NCI-H2029 (cell line): ENCODE measurements around the gene ZNF319.

Experiments
- DNase-seq: peaks from one replicate; lab custom pipeline; 2025; lab: John Stamatoyannopoulos, UW

Gene ZNF319

DNA sequence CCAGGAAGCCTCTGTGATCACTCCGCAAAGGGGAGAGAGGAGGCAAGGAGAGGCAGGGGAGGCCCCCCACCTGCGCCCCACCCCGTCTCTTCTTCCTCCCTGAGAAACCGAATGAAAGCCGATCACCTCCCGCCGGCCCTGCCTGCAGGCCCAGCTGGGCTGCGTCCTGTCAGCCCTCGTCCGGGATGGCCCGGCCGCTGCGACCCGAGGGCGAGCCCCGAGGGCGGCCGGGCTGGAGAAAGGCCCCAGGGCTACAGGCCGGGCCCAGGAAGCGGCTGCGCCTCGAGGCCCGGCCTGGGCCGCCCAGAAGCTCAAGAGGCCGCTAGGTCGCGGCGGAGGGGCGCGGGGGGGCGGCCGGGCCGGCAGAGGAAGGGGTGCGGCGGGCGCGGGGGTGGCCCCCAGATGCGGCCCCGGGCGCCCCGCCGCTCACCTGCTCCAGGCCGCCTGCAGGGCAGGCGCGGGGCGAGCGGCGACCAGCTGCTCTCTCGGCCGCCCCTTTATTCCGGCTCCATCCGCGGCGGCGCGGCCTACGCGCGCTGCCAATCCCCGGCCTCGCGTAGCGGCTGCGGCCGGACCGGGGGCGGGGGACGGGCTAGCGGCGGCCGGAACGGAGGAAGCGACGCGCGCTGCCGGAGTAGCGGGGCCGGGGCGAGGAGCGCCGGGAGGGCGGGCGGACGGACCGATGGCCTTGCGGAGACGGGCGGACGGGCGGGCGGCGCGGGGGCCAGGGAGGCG lies at the start of gene ZNF319:
ZNF319 (minus strand) TSS at position 702 of the 735 bp plus-strand sequence. CDS start 2,407 bp downstream, outside the sequence.
- no peak for DNase-seq

DNA sequence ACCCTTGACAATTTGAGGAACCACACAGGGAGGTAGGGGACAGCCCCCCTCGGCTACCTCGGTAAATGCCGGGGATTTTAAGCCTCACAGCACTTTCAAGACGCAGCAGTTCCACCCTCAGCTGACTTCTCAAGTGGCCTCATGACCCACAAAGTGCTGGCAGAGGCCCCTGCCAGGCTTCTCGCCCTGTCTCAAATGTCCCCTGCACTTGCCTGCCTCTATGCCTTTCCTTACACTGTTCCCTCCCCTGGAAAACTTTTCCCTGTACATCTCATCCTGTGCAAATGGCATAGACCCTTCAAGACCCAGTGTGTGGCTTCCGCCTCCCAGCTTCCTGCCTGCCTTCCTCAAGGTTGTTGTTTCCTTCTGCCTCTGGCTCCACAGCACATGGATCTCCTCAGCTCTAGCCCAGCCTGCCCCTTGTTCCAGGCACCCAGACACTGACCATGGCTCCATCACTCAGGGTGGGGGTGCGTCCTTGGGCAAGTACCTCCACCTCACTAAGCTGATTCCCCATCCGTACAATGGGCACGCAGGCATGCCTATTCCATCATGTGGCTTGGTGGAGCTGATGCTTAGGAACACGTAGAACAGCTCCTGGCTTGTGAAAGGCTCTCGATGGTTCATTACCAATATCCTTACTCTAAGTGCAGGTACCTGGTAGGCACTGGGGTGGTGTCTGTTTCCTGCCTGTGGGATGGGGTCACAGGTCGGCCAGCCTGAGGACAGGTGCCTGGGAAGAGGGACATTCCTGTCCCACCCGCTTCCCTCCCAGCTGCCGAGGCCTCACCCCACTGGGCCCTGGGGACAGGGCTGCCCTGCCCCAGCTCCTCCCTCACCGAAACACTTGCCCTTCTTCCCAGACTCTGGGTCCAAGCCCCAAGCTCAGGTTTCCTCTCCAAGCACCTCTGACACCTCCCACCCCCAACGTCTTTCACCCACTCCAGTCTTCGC lies 49.0 kb upstream of the ZNF319 start:
- DNase-seq: no peak

- no peak for DNase-seq
These were observed 48.2 kb upstream of the ZNF319 start for GRCh38 chr16:58048494-58049231.

DNA sequence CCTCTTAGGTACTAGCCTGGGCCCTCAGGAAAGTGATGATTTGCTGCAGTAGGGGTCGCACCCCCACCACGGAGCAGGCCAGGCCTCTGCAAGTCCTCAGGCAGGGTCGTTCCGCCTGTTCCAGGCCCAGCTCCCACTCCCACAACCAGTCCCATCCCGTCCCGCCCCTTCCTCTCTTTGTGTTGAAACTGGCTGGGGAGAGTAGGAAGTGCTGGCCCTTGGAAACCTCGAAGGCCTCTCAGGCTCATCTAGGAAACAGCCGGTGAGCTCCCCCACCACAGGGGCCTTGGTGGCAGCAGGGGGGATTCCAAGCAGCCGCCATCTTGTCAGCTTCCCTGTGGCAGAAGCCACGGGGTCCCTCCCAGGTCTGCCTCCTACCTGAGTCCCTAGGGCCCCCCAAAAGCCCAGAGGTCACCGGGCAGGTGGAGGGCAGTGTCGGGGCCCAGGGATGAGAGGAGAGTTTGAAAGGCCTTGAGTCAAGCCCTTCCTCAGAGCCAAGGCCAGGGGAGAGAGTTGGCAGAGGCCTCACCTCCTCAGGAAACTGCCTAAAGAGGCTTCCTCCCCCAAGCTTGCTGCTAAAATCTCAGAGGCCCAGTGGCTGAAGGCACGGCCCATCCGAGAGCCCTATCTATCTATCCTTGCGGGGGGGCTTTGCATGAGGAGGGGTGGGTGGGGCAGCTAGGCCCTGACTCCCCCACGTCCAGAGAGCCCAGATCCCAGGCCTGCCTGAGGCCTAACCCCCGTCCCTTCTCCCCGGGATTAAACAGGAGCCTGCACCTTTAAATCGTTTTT lies 47.3 kb upstream of the ZNF319 start:
- DNase-seq: no peak

DNA sequence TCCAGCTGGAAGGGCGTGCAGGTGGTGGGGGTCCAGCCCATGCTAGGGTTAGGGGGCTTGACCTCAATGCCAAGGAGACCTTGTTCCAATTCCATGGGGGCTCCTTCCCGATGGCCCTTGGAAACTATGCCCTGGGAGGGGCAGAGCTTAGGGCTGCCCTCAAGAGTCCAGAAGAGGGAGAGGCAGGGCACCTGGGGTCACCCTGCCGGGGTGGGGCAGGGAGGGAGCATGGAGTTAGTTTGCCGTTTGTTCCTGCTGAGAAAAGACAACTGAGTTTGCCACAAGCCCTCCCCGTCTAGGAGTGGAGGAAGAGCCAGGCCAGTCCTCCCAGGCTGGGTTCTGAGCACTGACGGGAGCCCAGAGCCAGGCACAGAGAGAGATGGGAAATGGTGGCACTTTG lies 46.5 kb upstream of the ZNF319 start:
- DNase-seq: no peak

DNA sequence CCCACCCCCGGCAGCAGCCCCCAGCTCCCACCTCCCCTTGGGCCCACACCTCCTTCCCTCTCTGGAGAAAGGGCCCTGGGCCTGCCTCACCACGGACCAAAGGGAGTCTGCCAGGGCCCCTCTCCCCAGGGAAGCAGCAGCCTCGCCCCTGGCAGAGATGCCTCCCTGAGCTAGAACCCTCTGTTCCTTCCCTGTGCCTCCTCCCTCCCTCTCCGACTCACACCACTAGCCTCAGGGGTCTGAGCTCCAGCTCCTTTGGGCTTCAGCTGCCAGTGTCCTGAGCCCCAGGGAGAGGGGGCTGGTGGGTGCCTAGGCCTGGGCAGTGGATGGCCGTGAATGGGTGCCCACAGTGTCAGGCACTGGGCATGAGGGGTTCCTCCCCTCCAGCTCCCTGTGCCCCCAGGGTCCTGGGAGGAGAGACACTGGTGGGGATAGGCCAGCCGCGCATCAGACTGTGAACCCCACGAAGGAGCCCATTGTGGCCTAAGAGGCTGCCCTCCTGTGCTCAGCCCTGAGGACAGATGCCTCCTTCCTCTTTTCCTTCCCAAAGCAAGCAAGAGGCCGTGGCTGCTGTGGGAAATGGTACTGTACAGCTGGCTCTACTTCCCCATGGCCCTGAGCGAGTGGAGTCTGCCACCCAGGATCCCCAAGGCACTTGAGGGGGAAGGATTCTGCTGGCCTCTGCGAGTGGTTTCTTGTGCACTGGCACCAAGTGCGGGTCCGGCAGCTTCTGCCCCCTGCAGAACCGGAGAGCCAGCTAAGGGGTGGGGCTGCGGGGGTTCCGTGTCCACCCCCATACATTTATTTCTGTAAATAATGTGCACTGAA lies 45.8 kb upstream of the ZNF319 start:
- DNase-seq: no peak

DNA sequence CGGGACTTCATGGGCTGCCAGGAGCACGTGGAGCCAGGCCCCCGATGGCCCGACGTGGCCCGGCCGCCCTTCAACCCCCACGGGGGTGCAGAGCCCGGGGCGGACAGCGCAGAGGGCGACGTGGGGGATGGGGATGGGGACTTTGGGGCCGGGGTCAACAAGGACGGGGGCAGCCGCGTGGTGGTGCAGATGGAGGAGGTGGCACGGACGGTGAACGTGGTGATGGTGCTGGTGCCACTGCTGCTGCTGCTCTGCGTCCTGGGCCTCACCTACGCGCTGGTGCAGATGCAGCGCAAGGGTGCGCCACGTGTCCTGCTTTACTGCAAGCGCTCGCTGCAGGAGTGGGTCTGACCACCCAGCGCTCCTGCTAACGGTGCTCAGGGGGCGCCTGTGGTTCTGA lies 44.6 kb upstream of the ZNF319 start:
- DNase-seq: no peak

DNA sequence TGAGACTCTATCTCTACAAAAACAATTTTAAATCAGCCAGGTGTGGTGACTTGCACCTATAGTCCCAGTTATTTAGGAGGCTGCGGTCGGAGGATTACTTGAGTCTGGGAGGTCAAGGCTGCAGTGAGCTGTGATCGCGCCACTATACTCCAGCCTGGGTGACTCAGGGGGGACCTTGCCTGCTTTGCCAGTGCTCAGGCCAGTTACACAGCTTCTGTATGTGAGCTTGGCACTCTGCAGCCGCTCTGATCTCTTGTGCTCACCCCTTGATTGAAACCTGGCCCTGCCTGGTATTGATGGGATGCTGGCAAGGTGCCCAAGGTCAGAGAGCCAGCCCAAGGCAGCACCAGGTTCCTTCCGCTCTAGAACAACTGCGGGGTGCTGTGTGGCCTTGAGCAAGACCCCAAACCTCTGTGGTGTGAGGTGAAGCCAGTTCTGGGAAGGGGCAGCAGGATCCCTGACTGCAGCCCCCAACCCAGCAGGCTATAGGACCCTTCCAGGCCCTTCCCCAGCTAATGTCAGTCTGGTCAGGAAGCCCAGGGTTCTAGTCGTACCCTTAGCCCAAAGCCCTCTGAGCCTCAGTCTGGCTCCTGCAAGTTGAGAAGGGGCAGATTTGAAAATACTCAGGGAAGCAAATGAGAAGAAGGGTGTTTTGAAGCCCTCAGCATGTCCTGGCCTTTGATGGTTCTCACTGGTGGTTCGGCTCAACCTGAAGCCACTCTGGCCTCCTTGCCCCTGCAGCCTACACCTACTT lies 44.0 kb upstream of the ZNF319 start:
- no peak for DNase-seq

DNA sequence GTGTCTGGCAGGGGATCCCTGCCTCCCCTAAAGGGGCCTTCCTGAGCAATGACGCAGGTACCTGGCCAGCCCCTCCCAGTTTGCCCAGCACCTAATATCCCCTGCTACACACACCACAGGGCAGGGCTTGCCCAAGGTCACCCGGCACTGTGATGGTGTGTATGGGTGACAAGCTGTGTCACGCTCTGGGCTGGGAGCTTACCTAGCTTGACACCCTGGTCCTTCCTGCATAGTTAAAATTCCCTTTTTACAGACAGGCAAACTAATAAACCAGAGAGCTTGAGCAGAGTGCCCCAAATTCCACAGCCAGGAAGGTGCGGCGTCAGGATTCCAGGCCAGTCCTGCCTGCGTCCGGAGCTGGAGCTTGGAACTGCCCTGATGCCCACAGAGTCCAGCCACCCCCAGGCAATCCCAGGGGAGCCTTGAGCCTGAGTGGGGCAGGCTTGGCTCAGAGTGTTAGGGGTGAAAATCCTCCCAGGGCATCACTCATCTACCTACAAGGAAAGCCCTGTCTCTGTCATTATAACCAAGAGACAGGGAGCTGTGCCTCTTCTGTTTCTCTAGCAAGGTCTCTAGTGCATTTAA lies 43.2 kb upstream of the ZNF319 start:
- DNase-seq: no peak

GRCh38 chr16:58042886-58043515 lies 42.5 kb upstream of the ZNF319 start:
- no peak for DNase-seq

- DNase-seq: no peak
These were observed 41.8 kb upstream of the ZNF319 start for GRCh38 chr16:58042001-58042885.

DNA sequence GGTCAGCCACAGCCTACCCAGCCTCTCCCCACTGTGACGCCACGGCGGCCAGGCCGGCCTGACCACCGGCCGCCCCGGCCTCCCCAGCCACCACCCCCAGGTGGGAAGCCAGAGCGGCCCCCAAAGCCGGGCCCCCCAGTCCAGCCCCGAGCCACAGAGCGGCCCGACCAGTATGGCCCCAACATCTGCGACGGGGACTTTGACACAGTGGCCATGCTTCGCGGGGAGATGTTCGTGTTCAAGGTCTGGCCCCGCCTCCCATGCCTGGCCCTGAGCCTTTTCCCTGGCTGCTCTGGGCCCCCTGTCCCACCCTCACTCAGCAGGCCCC lies 41.1 kb upstream of the ZNF319 start:
- no peak for DNase-seq

DNA sequence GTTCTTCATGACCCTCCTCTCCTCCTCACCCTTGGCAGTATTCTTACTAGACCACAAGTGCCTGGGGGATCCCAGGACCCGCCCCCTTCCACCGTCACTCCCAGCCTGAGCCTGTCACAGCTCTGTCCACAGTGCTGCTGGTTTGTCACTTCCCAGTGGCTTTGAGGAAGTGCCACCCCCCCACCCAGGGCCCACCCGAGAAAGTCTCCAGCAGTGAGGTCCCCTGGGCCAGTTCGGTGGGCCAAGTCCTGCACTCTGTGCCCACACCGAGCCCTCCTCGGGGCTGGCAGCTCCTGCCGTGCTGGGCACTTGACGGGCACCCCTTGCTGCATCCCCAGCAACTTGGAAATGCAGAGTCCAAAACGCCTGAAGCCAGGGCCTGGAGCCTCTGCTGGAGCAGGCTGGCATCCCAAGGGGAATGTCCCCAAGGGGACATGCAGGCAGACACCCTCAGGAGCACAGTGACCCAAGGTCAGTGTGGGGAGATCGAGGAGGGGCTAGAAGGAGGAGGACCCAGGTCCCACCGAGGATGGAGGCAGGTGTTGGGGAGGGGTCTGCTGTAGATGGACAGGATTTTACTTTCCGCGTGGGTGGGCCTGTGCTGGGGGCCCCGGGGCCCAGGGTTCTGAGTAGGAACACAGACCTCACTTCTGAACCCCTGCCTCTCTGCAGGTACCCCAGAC lies 40.6 kb upstream of the ZNF319 start:
- DNase-seq: no peak

DNA sequence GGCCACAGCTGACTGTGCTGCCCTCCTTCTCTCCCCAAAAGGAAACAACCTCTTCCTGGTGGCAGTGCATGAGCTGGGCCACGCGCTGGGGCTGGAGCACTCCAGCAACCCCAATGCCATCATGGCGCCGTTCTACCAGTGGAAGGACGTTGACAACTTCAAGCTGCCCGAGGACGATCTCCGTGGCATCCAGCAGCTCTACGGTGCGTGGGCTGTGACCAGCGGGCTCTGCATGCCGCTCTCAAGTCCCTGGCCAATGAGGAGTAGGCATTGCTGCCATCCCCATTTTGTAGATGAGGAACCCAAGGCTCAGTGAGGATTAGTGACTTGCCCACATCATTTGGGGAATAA lies 40.0 kb upstream of the ZNF319 start:
- DNase-seq: no peak

- DNase-seq: no peak
These were observed 39.5 kb upstream of the ZNF319 start for GRCh38 chr16:58039829-58040495.

- no peak for DNase-seq
These were observed 37.8 kb upstream of the ZNF319 start for GRCh38 chr16:58038219-58038641.
